ENCODE measurements around the gene AEBP1.

The AEBP1 gene

DNA sequence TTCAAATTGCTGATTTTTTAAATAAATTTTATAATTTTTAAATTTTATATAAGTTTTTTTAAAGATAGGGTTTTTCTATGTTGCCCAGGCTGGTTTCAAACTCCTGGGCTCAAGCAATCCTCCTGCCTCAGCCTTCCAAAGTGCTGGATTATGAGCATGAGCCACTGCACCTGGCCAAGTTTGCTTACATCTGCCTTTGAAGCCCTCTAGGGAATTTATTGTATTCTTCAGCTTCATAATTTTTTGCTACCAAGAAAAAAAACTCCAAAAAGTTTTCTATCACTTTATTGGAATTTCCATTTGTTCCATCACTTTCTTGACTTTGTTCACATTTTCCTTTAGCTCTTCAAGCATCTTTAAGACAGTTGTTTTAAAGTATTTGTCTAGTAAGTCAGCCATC is 23.0 kb downstream of the AEBP1 start:
- no peak overlapping the region for H3K4me2 ChIP-seq (ENCODE audit: insufficient read depth, low read length)
- DNase-seq = no peak

GRCh38 chr7:44128721-44129582 is 24.8 kb downstream of the AEBP1 start:
- H3K79me2 ChIP-seq (ENCODE audit: insufficient read depth, low read length) = 0 out of 2 replicates have a peak, but pooled peaks cover 1% of the 10 kb centered on the region
- DNase-seq (no peak), ATAC-seq (ENCODE audit: insufficient read depth, low read depth) (no peak)
- no peaks in the 10 kb centered on the region for H3K36me3 ChIP-seq (ENCODE audit: insufficient read depth, low read length)
- H3K27me3 ChIP-seq (ENCODE audit: insufficient read depth, low read length, poor library complexity) = no peaks in the 10 kb centered on the region
- H3K27ac ChIP-seq (ENCODE audit: low read length) = no peak overlapping the region
- no peaks in the 10 kb centered on the region for H3K9me3 ChIP-seq (ENCODE audit: insufficient read depth, low read length, severe bottlenecking)
- H3K4me3 ChIP-seq (ENCODE audit: low read depth in 1 of 2, low read length in 2 of 2) = no peak overlapping the region
- peaks cover 5% of the 10 kb centered on the region for H3K4me1 ChIP-seq (ENCODE audit: insufficient read depth, low read length)
- no peak overlapping the region for H3K4me2 ChIP-seq (ENCODE audit: insufficient read depth, low read length)
- H3K9ac ChIP-seq (ENCODE audit: low read depth, low read length) = no peak overlapping the region
- no peak overlapping the region for H2AFZ ChIP-seq (ENCODE audit: low read depth, low read length)
- no peak for TF ChIP-seq EZH2 (IDR thresholded peaks at IDR 0.05; ENCODE audit: borderline replicate concordance, low read depth, low read length, severe bottlenecking)
- TF ChIP-seq, protein P1, sequence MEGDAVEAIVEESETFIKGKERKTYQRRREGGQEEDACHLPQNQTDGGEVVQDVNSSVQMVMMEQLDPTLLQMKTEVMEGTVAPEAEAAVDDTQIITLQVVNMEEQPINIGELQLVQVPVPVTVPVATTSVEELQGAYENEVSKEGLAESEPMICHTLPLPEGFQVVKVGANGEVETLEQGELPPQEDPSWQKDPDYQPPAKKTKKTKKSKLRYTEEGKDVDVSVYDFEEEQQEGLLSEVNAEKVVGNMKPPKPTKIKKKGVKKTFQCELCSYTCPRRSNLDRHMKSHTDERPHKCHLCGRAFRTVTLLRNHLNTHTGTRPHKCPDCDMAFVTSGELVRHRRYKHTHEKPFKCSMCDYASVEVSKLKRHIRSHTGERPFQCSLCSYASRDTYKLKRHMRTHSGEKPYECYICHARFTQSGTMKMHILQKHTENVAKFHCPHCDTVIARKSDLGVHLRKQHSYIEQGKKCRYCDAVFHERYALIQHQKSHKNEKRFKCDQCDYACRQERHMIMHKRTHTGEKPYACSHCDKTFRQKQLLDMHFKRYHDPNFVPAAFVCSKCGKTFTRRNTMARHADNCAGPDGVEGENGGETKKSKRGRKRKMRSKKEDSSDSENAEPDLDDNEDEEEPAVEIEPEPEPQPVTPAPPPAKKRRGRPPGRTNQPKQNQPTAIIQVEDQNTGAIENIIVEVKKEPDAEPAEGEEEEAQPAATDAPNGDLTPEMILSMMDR (IDR thresholded peaks at IDR 0.05; ENCODE audit: borderline replicate concordance, extremely low read depth, low read length, poor library complexity, severe bottlenecking) = no peak
- no peaks in the 10 kb centered on the region for H4K20me1 ChIP-seq (ENCODE audit: insufficient read depth, low read length)

More for the DNA sequence above, 23.0 kb downstream of the AEBP1 start:
- Histone ChIP-seq H3K4me1 (ENCODE audit: insufficient read depth, low read length) (peaks cover 16% of the 10 kb centered on the region), H3K36me3 (ENCODE audit: insufficient read depth, low read length) (no peaks in the 10 kb centered on the region), H3K4me3 (ENCODE audit: low read depth in 1 of 2, low read length in 2 of 2) (no peak overlapping the region), H3K27ac (ENCODE audit: low read length) (no peak overlapping the region), H3K79me2 (ENCODE audit: insufficient read depth, low read length) (peaks cover 16% of the 10 kb centered on the region), H3K9ac (ENCODE audit: low read depth, low read length) (no peak overlapping the region), H2AFZ (ENCODE audit: low read depth, low read length) (no peak overlapping the region), H3K9me3 (ENCODE audit: insufficient read depth, low read length, severe bottlenecking) (no peaks in the 10 kb centered on the region), H3K27me3 (ENCODE audit: insufficient read depth, low read length, poor library complexity) (no peaks in the 10 kb centered on the region), H4K20me1 (ENCODE audit: insufficient read depth, low read length) (no peaks in the 10 kb centered on the region; the same call in 1 of the 2 replicates)
- TF ChIP-seq EZH2 (IDR thresholded peaks at IDR 0.05; ENCODE audit: borderline replicate concordance, low read depth, low read length, severe bottlenecking) = no peak
- TF ChIP-seq, protein P1 (IDR thresholded peaks at IDR 0.05; ENCODE audit: borderline replicate concordance, extremely low read depth, low read length, poor library complexity, severe bottlenecking) = no peak
- ATAC-seq (ENCODE audit: insufficient read depth, low read depth) = no peak

- Histone ChIP-seq H3K36me3 (ENCODE audit: insufficient read depth, low read length) (no peaks in the 10 kb centered on the region), H3K79me2 (ENCODE audit: insufficient read depth, low read length) (no peaks in the 10 kb centered on the region), H3K4me1 (ENCODE audit: insufficient read depth, low read length) (no peaks in the 10 kb centered on the region), H3K27me3 (ENCODE audit: insufficient read depth, low read length, poor library complexity) (no peaks in the 10 kb centered on the region), H3K9ac (ENCODE audit: low read depth, low read length) (no peak overlapping the region), H3K9me3 (ENCODE audit: insufficient read depth, low read length, severe bottlenecking) (no peaks in the 10 kb centered on the region), H3K4me3 (ENCODE audit: low read depth in 1 of 2, low read length in 2 of 2) (no peak overlapping the region), H3K27ac (ENCODE audit: low read length) (no peak overlapping the region), H2AFZ (ENCODE audit: low read depth, low read length) (no peak overlapping the region), H3K4me2 (ENCODE audit: insufficient read depth, low read length) (no peak overlapping the region), H4K20me1 (ENCODE audit: insufficient read depth, low read length) (no peaks in the 10 kb centered on the region)
- peak; percentile 58; the same call in 2 of the 3 replicates for ATAC-seq (ENCODE audit: insufficient read depth, low read depth)
- no peak for TF ChIP-seq EZH2 (IDR thresholded peaks at IDR 0.05; ENCODE audit: borderline replicate concordance, low read depth, low read length, severe bottlenecking)
- TF ChIP-seq, protein P1 (IDR thresholded peaks at IDR 0.05; ENCODE audit: borderline replicate concordance, extremely low read depth, low read length, poor library complexity, severe bottlenecking) = peak; percentile 30
- DNase-seq = no peak
Observed at GRCh38 chr7:44131173-44132029, 27.3 kb downstream of the AEBP1 start.

All from DND-41 (cell line).